Activated CD8-positive, alpha-beta memory T cell treated with anti-CD3 and anti-CD28 coated beads for 4 hours (primary cell): ENCODE results near the gene ARHGEF7.

Experiments used
- DNase-seq, 2 donors: peaks; one replicate each; pipeline ENCODE4 v3.0.0-alpha.2; 2020; ENCODE audit warnings: low read depth in 2 of 2

The ARHGEF7 gene

GRCh38 chr13:111139452-111139851 is 24.3 kb downstream of the ARHGEF7 start:
- DNase-seq: no peak

GRCh38 chr13:111139873-111140561 is 24.9 kb downstream of the ARHGEF7 start:
- DNase-seq: no peak

GRCh38 chr13:111140562-111141105 is 25.5 kb downstream of the ARHGEF7 start:
- DNase-seq: no peak

GRCh38 chr13:111142472-111142871 is 27.4 kb downstream of the ARHGEF7 start:
- no peak for DNase-seq

GRCh38 chr13:111143865-111144540 is 28.9 kb downstream of the ARHGEF7 start:
- no peak for DNase-seq

GRCh38 chr13:111145071-111145470 is 30.0 kb downstream of the ARHGEF7 start:
- no peak for DNase-seq

GRCh38 chr13:111145506-111145905 is 30.4 kb downstream of the ARHGEF7 start:
- DNase-seq: no peak

GRCh38 chr13:111152844-111153243 is 37.7 kb downstream of the ARHGEF7 start:
- no peak for DNase-seq

GRCh38 chr13:111153279-111153976 is 38.3 kb downstream of the ARHGEF7 start:
- DNase-seq: peak; percentile 87 to 90

- DNase-seq: peak in 1 of 2 donors; percentile 17
Measured at GRCh38 chr13:111153977-111154332, 38.8 kb downstream of the ARHGEF7 start.

- no peak for DNase-seq
Measured at GRCh38 chr13:111156421-111156820, 41.3 kb downstream of the ARHGEF7 start.

GRCh38 chr13:111158136-111158805 is 43.2 kb downstream of the ARHGEF7 start:
- DNase-seq: no peak

GRCh38 chr13:111159362-111160320 is 44.5 kb downstream of the ARHGEF7 start:
- DNase-seq: no peak

- no peak for DNase-seq
Measured at GRCh38 chr13:111160648-111161047, 45.5 kb downstream of the ARHGEF7 start.

GRCh38 chr13:111161601-111162600 is 46.8 kb downstream of the ARHGEF7 start:
- DNase-seq: no peak

GRCh38 chr13:111165241-111166010 is 50.3 kb downstream of the ARHGEF7 start:
- DNase-seq: no peak

- DNase-seq: no peak
Measured at GRCh38 chr13:111166882-111167675, 52.0 kb downstream of the ARHGEF7 start.

GRCh38 chr13:111168107-111168506 is 53.0 kb downstream of the ARHGEF7 start:
- no peak for DNase-seq
